NCI-H146 treated with DMSO at 0.1 percent for 48 hours (cell line): ENCODE data around the gene TCL1A.

Experiments used
- DNase-seq: peaks from one replicate; lab custom pipeline; 2025; ENCODE audit not compliant: unreplicated experiment; lab: John Stamatoyannopoulos, UW

Gene TCL1A

DNA sequence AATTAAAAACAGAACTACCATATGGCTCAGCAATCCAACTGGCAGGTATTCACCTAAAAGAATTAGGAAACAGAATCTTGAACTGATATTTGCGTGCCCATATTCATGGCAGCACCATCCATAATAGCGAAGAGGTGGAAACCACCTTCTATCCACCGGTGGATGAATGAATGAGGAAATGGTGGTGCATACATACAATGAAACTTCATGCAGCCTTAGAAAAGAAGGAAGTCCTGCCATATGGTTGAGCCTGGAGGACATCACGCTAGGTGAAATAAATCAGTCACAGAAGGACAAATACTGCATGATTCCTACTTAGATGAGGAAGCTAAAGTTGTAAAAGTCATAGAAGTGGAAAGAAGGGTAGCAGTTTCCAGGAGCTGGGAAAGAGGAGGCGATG, 6.6 kb downstream of the TCL1A start:
- DNase-seq = no peak

DNA sequence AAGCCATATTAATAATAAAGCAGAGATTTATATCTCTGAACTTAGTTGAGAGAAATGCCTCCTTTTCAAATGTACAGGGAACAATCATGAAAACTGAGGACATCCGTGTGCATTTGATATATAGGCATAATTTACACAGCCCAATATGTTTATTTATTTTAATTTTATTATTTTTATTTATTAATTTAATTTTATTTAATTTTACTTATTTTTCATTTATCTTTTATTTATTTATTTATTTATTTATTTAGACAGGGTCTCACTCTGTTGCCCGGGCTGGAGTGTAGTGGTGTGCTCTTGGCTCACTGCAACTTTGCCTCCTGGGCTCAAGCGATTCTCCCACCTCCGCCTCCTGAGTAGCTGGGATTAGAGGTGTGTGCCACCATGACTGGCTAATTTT, 8.4 kb downstream of the TCL1A start:
- DNase-seq = no peak

DNA sequence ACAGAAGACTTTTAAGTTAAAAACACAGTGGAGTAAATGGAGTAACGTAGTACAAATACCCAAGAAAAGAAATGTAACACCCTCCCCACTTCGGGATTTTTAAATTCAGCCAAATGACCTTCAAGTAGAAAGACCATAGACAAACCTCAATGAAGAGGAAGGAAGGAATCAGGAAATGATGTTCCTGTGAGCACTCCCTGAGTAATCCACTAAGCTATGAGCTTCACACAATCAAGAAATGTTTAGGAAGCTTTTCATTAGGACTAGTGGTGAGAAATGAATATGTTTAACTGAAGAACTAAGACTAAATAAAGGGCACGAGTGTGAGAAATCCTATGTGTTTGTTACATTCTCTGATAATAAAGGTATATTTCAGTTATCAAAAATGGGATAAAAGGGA, 10.1 kb downstream of the TCL1A start:
- DNase-seq = no peak

DNA sequence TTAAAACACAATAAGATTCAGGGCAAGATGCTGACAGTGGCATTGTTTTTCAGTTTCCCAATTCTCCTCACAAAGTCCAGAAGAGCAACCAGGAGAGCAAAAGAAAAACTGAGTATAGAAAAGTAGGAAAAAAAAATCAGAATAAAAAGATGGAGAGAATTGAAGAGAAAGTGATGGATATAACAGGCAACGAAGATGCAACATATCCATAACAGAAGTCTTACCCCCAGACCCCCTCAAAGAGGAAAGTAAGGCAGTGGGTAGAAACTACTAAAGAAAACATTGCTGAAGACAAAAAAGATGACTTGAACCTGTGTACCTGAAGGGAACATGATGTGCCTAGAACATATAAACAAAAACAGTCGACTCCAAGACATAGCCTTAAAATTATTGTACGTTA, 10.6 kb downstream of the TCL1A start:
- DNase-seq = no peak

DNA sequence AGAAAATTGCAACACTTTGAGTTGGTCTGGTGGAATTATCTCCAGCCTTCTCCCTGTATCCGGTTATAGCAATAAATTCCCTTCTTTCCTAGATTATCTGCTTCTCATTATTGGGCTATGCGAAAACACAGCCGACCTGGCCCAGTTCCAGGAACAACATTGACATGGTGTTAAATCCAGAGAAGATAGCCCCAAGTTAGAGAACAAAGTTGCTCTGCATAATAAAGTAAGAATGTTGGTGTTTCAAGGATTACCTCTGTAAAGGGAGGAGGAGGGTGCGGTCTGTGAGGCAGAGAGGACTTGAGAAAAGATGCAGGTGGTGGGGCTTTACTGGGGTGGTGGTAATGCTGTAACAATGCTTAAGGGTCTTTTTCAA, 12.1 kb downstream of the TCL1A start:
- no peak for DNase-seq

DNA sequence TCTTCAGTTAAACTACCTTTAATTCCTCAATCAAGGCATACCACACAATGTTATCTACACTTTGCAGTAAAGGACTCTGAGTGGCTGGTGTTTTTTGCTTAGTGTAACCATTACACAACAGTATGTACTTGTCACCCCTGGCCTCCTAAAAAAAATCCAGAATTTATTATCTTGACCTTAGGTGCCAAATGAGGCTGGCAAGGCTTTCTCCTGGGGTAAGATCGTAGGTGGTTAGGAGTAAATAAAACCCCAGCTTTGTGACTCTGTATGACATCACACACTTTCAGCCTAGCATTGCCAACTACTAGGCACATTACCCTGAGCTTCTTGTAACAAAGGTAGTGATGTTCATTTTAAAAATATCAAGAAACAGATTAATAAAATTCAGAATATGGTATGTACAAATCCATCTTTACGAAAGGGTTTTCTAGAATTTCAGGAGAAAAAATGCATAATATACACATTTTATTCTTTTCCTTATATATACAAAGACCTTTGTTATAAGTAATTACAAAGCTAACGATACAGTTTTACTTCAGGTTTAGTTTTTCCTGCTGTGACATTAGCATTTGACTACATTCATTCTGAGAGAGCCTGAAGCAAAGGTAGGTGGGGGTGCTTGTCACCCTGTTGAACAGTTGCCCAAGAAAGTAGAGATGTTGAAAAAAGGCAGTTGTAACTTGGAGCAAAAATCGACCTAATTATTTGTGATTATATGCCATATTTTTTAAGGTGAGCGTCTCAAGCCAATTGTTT, 13.5 kb downstream of the TCL1A start:
- DNase-seq = no peak

DNA sequence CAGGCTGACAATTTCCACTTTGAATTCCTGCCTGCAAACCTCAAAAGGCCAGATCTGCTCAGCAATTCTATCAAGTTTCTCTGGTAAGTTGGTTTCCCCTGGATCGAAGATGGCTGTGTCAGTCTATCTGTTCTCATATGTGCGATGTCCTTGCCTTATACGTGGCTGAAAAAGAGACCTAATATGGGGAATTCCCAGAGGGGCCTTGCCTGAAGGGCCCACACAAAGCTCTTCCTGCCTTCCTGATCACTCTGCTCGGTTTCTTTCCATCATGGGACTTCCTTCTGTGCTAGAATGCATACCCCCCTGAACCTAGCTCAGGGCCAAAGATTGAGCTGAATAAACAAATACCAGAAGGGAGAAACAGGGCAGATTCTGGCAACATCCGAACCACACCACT, 14.5 kb downstream of the TCL1A start:
- DNase-seq = no peak

DNA sequence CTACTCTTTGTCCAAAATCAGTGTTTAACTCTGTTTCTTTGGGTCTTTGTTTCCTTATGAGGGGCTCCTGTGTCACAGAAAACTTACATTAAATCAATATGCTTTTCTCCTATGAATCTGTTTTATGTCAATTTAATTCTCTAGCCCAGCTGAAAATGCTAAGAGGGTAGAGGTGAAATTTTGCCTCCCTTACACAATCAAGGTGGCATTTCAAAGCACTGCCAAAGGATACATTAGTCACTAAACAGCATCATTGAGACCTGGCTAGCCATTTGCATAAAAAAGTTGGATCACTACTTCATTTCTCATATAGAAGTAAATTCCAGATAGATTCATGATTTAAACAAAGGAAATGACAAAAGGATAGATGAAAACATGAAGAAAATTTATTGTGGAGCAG, 15.6 kb downstream of the TCL1A start:
- no peak for DNase-seq

DNA sequence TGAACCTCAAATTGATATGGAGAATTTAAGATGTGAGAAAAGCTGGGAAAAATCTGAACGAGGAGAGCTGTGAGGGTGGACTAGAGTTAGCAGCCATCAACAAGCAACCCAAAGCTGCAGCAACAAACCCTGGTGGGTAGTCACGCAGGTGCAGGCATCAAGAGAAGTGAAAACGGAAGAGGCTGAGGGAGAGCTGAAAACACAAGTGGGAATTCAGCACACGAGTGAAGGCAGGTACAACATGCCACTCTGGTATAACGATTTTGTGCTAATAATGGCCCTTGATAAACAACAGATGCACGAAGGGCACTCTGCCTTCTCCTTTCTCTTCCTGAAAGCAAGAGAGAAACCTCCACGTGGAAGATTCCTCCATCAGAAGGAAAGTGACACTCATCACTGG, 16.2 kb downstream of the TCL1A start:
- no peak for DNase-seq

DNA sequence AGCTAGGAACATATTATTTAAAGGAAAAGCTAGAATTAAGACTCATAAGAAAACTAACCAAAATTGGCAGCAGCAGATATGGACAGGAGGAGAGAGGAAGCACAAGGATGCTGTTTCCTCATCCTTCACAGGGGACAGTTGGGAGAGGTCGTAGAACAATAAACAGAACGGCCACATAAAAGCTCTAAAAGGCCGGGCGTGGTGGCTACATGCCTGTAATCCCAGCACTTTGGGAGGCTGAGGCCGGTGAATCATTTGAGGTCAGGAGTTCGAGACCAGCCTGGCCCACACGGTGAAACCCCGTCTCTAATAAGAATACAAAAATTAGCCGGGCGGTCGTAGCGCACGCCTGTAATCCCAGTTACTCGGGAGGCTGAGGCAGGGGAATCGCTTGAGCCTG, 17.2 kb downstream of the TCL1A start:
- DNase-seq = no peak

DNA sequence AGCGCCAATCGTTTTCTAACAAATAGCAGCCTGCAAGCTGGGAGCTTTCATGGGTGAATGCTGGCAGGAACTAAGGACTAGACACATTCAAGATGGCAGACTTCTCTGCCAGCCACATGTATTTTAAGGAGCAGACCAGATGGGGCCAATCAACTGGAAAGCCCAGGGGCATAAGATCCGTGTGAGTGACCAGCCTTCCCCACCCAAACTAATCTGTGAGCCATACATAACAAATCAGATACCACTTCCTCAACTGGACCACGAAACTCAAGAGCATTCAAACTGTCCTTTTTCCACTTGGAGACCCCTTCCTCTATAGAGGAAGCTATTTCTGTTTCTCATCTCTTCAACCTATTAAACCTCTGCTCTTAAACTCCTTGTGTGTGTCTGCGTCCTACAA, 18.0 kb downstream of the TCL1A start:
- no peak for DNase-seq

DNA sequence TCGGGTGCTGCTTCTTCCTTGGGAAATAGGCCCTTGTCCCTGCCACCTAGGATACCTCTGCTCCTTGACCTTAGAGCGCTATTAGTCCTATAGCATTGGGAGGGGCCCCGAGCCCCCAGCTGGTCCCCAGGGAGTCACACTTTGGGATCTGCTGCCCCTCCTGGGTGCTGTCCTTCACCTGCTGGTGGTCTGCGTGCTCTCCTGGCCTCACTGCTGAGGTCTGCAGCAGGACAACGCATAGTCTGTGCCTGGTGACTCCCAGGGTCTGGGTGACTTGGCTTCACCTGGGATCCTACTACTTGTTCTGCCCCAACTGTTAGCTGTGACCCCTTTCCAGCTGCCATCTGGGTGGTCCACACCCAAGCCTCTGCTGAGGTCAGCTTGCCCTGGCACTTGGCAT, 18.9 kb downstream of the TCL1A start:
- DNase-seq = no peak

DNA sequence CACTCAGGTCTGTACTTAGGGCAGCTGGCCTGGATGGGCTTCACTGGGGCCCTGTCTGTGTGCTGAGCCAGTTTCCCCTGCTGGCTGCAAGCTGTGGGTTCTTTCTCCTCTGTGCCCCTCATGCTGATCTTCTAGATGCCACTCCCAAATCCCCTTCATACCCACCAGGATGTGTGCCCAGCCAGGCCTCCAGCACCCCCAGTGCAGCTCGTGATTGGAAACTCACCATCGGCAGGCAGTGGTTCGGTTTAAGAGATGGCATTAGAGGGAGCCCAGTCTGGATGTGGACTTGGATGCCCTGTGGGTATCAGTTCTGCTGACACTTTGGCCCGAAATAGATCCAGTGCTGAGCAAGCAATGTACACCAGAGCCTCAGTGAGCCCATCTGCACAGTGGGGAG, 21.8 kb downstream of the TCL1A start:
- DNase-seq = no peak

DNA sequence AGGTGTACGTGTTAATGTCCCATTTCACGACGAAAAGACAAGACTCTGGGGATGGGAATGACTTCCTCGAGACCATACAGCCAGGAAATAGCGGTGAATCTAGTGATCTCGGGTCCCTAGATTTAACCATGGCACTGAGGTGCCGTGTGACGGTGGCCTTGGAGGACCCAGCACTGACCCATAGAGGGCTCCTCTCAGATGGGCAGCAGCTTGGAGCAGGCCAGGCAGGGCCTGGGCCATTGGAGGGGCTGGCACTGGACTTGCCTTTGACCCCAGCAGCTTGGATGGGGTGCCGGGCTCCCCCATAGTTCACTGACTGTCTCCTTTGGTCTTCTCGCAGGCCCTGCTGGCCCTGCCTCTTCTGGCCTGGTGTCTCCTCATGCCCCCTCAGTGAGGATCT, 22.3 kb downstream of the TCL1A start:
- no peak for DNase-seq

DNA sequence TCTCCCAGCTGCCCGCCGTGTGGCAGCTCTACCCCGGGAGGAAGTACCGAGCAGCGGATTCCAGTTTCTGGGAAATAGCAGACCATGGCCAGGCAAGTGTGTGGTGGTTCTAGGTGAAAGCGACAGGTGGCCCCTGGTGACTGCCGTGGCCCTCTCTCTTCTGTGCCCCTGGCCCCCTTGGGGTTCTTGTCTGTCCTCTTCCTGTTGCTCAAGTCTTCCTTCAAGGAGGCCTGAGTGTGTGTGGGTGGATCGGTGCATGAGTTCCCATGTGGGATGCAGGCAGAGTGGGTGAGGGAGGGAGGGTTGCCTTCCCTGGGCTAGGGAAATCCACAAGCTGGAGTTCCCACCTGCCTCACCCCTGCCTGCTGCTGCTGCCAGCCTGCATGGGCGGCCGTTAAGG, 23.1 kb downstream of the TCL1A start:
- DNase-seq = no peak

DNA sequence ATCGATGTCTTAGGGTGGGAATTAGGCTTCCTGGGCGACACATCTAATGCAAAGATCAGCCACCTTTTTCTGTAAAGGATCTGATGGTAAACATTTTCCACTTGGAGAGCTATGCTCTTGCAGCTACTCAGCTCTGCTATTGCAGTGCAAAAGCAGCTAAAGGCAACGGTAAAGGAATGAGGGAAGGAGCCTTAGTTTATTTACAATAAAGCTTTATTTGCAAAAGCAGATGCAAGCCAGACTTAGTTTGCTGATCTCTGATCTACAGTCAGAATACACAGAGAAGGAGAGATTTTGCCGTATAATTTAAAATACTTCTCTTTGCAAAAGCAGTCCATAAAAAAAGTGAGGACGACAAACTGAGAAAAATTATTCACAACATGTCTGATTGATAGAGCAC, 24.5 kb downstream of the TCL1A start:
- no peak for DNase-seq

DNA sequence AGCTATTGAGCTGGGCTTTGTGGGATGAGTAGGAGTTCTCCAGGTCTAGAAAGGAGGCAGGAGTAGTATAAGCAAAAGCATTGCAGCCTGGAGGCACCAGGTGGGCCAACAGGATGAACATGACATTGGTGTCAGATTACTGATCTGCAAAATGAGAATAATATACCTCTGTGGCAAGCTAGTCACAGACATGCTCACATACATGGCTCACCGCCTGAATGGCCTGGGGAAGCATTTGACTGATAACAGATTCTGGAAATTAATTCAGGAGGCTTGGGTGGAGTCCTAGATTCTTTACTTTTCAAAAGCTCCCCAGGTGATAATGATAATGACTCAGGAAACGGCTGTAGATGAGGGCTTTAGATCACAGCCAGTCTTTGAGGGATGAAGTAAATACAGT, 27.0 kb downstream of the TCL1A start:
- peak; percentile 94 for DNase-seq

DNA sequence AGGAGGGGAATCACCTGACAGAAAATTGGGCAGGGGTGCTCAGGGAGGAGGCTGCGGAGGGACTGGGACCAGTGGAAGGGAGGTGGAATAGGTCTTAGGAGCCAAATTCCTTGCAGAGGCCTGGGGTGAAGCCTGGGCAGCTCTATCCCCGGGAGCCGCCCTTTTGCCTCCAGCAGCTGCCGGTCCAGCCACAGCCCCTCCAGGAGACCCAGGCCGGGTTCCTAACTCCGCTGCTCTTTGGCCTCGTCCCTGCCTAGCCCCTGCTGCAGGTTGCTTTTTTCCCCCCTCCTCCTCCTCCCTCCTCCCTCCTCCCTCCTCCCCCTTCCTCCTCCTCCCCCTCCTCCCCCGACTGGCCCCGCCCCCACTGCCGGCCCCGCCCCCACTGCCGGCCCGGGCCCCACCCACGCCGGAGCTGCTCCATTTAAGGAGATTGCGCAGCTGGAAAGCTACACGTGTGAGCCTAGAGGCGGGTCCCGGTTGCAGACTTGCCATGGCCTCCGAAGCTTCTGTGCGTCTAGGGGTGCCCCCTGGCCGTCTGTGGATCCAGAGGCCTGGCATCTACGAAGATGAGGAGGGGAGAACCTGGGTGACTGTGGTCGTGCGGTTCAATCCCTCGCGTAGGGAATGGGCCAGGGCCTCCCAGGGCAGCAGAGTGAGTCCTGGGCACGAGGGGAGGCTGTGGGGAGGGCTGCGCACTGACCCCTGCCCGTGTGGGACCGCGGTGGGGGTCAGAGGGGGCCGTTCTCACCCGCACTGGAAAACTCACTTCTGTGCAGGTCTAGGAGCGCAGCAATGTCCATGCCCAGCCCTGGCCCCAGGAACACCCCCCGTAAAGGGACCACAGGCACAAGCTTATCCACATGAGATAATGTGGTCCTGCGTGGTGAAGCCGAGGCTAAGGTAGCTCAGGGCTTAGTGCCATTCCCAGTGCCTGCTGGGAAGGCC, 27.7 kb downstream of the TCL1A start, which contains the start of gene TCL1B:
Gene TCL1B, plus strand, starts transcription at position 449 of the 945 bp plus-strand sequence. Its CDS starts 42 bp downstream, at position 491.
- DNase-seq = no peak

DNA sequence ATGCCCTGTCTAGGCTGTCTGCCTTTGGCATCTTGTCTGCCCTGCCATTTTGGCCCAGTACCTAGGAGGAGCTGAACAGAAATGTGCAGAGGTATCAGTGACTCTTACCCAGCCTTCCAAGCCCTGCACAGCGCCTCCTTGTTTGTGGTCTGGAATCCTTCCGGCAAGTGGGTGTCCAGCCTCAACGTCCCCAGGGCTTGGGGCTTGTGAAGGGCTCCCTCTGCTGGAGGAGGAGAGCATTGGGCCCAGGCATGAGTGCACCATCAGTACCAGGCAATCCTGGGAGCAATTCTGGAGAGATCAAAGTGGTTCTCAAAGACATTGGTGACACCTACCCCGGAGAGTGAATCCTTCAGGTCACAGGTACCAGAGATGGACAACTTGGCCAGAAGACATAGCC, 30.1 kb downstream of the TCL1A start:
- peak; percentile 2 for DNase-seq

DNA sequence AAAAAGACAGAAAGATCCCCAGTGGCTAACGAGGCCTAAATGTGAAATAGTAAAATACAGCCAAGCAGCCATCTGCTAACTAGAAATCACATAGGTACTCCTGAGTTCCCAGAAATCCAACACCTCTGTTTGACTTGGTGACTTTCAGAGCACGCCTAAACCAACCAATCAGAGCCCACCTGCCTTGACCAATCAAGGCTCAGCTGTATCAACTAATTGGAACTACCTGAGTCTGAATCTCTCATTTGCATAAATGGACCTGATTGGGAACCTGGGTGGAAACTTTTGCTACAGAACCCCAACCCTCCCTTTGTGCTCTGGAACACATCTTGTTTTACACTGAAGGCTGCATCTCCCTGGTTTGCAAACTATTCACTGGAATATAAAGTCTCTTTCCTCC, 32.8 kb downstream of the TCL1A start:
- DNase-seq = peak; percentile 11

DNA sequence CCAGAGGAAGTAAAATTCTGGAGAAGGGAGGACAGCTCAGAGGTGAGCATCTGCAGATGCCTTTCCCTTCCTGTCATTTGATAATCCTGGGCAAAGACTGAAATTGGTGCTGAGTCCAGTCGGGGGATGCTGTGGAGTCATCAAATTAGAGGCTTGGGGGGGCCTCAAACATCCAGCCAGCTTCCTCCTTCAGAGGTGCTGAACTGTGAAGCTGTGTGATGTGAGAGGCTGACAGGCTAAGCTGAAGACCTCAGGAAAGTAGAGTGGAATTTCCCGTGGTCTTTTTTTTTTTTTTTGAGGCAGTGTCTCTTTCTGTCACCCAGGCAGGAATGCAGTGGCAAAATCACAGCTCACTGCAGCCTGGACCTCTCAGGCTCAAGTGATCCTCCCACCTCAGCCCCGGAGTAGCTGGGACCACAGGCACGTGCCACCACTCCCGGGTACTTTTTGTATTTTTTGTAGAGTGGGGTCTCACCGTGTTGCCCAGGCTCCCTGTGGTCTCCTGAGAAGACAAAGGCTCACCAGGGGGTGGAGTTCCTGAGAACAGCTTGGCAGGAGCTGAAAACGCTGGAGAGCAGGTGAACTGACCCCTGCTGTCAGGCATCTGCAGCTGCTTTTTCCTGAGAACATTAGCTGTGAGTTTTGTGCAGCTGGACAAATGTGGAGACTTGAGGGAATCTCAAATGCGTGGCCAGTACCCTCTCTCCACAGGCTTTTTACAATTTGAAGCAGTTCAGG, 33.8 kb downstream of the TCL1A start:
- peak; percentile 72 for DNase-seq
